Astrocyte (in vitro differentiated cells and primary cell): Measurements from ENCODE around the gene CCDC93.

Source experiments
- EZH2 ChIP-seq: IDR thresholded peaks from 2 replicates; pipeline ENCODE4 v1.6.1; 2012; ENCODE audit warnings: mild to moderate bottlenecking, low read length, inconsistent platforms; ENCODE audit not compliant: insufficient read depth
- TF ChIP-seq, protein P1 (sequence below): IDR thresholded peaks from 2 replicates; pipeline ENCODE4 v1.5.1; 2011; ENCODE audit warnings: low read depth, mild to moderate bottlenecking, inconsistent platforms, low read length, moderate library complexity; ENCODE audit not compliant: insufficient read depth

DNA sequence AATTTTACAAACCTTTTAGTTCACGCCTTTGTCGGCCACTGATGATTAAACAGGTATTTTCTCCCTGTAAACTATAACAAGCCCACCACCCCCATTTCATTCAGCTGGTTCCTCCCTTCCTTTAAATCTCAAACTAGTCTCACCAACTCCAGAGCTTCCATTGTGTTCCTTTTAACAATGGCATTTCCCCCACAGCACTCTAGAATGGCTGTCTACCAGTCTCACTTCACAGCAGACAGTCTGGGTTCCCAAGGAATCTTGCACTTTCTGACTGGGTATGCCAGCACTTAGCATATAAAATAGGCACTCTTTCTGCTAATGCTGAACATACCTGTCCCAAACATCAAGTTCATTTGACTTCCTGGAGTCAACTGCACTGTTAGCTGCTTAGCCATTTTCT lies 75.3 kb downstream of the CCDC93 start:
- TF ChIP-seq, protein P1, sequence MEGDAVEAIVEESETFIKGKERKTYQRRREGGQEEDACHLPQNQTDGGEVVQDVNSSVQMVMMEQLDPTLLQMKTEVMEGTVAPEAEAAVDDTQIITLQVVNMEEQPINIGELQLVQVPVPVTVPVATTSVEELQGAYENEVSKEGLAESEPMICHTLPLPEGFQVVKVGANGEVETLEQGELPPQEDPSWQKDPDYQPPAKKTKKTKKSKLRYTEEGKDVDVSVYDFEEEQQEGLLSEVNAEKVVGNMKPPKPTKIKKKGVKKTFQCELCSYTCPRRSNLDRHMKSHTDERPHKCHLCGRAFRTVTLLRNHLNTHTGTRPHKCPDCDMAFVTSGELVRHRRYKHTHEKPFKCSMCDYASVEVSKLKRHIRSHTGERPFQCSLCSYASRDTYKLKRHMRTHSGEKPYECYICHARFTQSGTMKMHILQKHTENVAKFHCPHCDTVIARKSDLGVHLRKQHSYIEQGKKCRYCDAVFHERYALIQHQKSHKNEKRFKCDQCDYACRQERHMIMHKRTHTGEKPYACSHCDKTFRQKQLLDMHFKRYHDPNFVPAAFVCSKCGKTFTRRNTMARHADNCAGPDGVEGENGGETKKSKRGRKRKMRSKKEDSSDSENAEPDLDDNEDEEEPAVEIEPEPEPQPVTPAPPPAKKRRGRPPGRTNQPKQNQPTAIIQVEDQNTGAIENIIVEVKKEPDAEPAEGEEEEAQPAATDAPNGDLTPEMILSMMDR = no peak
- no peak for TF ChIP-seq EZH2
